Right atrium auricular region (tissue), 2 donors: ENCODE data around the gene SUSD6. TPM values are rescaled to one million over a fixed set of nuclear protein-coding genes. Genes with fewer than 3 reads are reported as not detected.
A peak's percentile ranks its signal among the peaks of the same experiment; 100 is the strongest.

Source experiments
- DNase-seq: peaks from one replicate; pipeline ENCODE4 v3.0.0-alpha.2; 2019; ENCODE audit warnings: low spot score
- H3K27ac ChIP-seq, 2 donors: fragments of 200-600 bp; sonication (generic); 1 replicate in 1 of 2; 2 replicates in 1 of 2; pipeline ENCODE4 v1.5.1; 2016 to 2019
- H3K27me3 ChIP-seq, 2 donors: fragments of 200-600 bp; sonication (generic); one replicate each; pipeline versions ENCODE4 v1.5.1 to v1.6.0; 2017 to 2019
- H3K36me3 ChIP-seq: fragments of 200-600 bp; sonication (generic); one replicate; pipeline ENCODE4 v1.5.1; 2016
- H3K4me1 ChIP-seq, 2 donors: fragments of 200-600 bp; sonication (generic); one replicate each; pipeline versions ENCODE4 v1.5.1 to v1.6.0; 2017 to 2019
- H3K4me3 ChIP-seq, 2 donors: fragments of 200-600 bp; sonication (generic); 1 replicate in 1 of 2; 2 replicates in 1 of 2; pipeline ENCODE4 v1.5.1; 2017 to 2019; ENCODE audit warnings: mild to moderate bottlenecking in 1 of 2, moderate library complexity in 1 of 2
- H3K9me3 ChIP-seq, 2 donors: fragments of 200-600 bp; sonication (generic); one replicate each; pipeline ENCODE4 v1.5.1; 2019
- total RNA-seq, 2 donors: library from RNA; depleted of rRNA; stranded (reverse); fragments of >200 nt; gene quantifications; one replicate each; pipeline ENCODE4 v1.1.0, GENCODE V29; 2016
- TF ChIP-seq, protein P1 (sequence below), 2 donors: fragments of 200-600 bp; sonication (generic); IDR thresholded peaks; one replicate each; pipeline ENCODE4 v1.5.1; 2019; ENCODE audit warnings: antibody characterized with exemption in 2 of 2

The SUSD6 gene
- 10 to 100 TPM; 19.2 to 24.7 TPM for total RNA-seq

DNA sequence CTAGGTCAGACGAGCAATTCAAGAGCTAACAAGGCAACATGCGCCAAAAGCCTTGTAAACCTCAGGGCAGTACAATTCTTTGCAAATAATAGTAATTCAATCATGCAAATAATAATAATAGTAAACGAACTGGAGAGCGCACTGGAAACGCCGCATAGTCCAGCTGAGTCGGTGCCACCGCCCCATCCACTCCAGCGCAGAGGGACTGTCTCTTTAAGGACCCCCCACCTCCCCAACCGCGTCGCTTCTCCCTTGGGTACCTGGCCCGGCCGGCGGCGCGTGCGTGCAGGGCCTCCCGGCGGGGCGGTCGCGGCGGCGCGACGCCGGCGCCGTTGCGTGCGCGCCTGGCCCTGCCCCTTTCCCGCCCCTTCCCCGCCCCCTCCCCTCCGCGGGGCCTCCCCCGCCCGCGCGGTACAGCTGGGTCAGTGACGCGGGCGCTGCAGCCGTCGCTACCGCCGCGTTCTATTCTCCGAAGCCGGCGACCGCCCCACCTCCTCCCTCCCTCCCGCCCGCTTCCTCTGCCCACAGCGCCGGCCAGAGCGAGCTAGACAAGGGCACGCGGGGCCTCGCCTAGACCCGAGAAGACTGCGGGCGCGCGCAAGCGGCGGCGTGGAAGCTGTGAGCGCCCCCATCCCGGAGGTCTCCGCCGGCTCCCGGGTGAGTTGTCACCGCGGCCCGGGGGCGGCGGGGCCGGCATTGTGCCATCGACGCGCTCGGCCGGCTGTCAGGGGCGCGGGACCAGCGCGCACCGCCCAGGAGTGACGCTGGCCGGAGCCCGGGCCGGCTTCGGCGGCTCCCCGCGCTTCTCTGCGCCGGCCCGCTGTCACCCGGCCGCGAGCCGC is at the start of gene SUSD6:
Gene SUSD6, plus strand, starts transcription at position 425 of the 842 bp plus-strand sequence. CDS start 46,997 bp downstream, outside the sequence.
- H3K36me3 ChIP-seq = no peaks in the 10 kb centered on the region
- peaks cover 0 to 52% of the 10 kb centered on the region in 2 donors for H3K4me1 ChIP-seq
- H3K4me3 ChIP-seq = peak within 1 kb of the TSS; percentile 82 to 83
- H3K9me3 ChIP-seq = no peaks in the 10 kb centered on the region
- H3K27ac ChIP-seq = peak within 1 kb of the TSS; percentile 97 to 98
- DNase-seq = peak; percentile 91
- TF ChIP-seq, protein P1, sequence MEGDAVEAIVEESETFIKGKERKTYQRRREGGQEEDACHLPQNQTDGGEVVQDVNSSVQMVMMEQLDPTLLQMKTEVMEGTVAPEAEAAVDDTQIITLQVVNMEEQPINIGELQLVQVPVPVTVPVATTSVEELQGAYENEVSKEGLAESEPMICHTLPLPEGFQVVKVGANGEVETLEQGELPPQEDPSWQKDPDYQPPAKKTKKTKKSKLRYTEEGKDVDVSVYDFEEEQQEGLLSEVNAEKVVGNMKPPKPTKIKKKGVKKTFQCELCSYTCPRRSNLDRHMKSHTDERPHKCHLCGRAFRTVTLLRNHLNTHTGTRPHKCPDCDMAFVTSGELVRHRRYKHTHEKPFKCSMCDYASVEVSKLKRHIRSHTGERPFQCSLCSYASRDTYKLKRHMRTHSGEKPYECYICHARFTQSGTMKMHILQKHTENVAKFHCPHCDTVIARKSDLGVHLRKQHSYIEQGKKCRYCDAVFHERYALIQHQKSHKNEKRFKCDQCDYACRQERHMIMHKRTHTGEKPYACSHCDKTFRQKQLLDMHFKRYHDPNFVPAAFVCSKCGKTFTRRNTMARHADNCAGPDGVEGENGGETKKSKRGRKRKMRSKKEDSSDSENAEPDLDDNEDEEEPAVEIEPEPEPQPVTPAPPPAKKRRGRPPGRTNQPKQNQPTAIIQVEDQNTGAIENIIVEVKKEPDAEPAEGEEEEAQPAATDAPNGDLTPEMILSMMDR (IDR thresholded peaks at IDR 0.05) = no peak
- H3K27me3 ChIP-seq = no peaks in the 10 kb centered on the region

GRCh38 chr14:69561893-69562292 is 49.5 kb upstream of the SUSD6 start:
- Histone ChIP-seq H3K4me1 (no peaks in the 10 kb centered on the region), H3K27me3 (no peaks in the 10 kb centered on the region), H3K36me3 (no peaks in the 10 kb centered on the region), H3K4me3 (no peak overlapping the region), H3K27ac (no peak overlapping the region), H3K9me3 (no peaks in the 10 kb centered on the region)
- TF ChIP-seq, protein P1 (IDR thresholded peaks at IDR 0.05) = no peak
- DNase-seq = no peak

DNA sequence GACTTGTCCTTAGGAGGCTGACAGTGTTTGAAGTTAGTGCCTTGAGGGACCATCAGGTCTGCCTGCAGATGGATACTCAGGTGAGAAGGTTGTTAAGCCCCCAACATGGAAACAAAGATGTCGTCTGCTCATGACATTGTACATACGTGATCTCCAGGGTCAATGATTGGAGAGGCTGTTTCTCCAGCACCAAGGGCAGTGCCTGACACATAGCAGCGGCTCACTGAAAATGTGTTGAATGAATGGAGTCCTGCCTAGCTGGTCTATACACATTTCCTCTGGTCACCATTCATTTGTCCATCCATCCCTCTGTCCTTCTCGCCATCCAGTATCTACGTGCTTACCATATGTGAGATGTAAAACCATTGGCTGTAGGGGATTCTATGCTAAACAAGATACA is 43.8 kb upstream of the SUSD6 start:
- Histone ChIP-seq H3K9me3 (no peaks in the 10 kb centered on the region), H3K27me3 (peaks cover 0 to 14% of the 10 kb centered on the region in 2 donors), H3K36me3 (no peaks in the 10 kb centered on the region), H3K4me3 (no peak overlapping the region), H3K27ac (no peak overlapping the region), H3K4me1 (peaks cover 0 to 11% of the 10 kb centered on the region in 2 donors)
- TF ChIP-seq, protein P1 (IDR thresholded peaks at IDR 0.05) = no peak
- no peak for DNase-seq

- no peak for DNase-seq
- peaks cover 0 to 32% of the 10 kb centered on the region in 2 donors for H3K4me1 ChIP-seq
- TF ChIP-seq, protein P1 (IDR thresholded peaks at IDR 0.05) = no peak
- H3K4me3 ChIP-seq = no peak overlapping the region
- H3K27me3 ChIP-seq = peaks cover 5 to 22% of the 10 kb centered on the region in 2 donors
- H3K36me3 ChIP-seq = no peaks in the 10 kb centered on the region
- no peaks in the 10 kb centered on the region for H3K9me3 ChIP-seq
- H3K27ac ChIP-seq = no peak overlapping the region
These were observed 41.5 kb upstream of the SUSD6 start for GRCh38 chr14:69569859-69570258.

- H3K27me3 ChIP-seq = peaks cover 5 to 22% of the 10 kb centered on the region in 2 donors
- H3K4me1 ChIP-seq = peaks cover 0 to 32% of the 10 kb centered on the region in 2 donors
- no peak overlapping the region for H3K27ac ChIP-seq
- no peak overlapping the region for H3K4me3 ChIP-seq
- H3K36me3 ChIP-seq = no peaks in the 10 kb centered on the region
- H3K9me3 ChIP-seq = no peaks in the 10 kb centered on the region
- no peak for DNase-seq
- TF ChIP-seq, protein P1 (IDR thresholded peaks at IDR 0.05) = no peak
These were observed 40.5 kb upstream of the SUSD6 start for GRCh38 chr14:69570836-69571330.
